ENCODE measurements around the gene CDC5L.

- TF ChIP-seq CTCF (IDR thresholded peaks at IDR 0.05), result no peak
- TF ChIP-seq POLR2A (IDR thresholded peaks at IDR 0.05), result no peak
These were observed 25.6 kb upstream of the CDC5L start for GRCh38 chr6:44361947-44362346.

Measured in tibial nerve (tissue), 3 donors.